Transverse colon (tissue), 4 donors: Measurements from ENCODE around the gene TENT4B. TPM values are rescaled to one million over a fixed set of nuclear protein-coding genes. Genes with fewer than 3 reads are reported as not detected.

Experiments
- DNase-seq: peaks from one replicate; pipeline ENCODE4 v3.0.0-alpha.2; 2019
- H3K27ac ChIP-seq, 4 donors: fragments of 200-600 bp; sonication (generic); 2 replicates each; pipeline ENCODE4 v1.5.1; 2016 to 2018; ENCODE audit warnings: inconsistent platforms in 4 of 4
- H3K27me3 ChIP-seq: fragments of 200-600 bp; sonication (generic); 2 replicates; pipeline ENCODE4 v1.5.1; 2017; ENCODE audit warnings: inconsistent platforms
- H3K36me3 ChIP-seq, 4 donors: fragments of 200-600 bp; sonication (generic); 2 replicates each; pipeline ENCODE4 v1.5.1; 2017 to 2019; ENCODE audit warnings: inconsistent platforms in 4 of 4
- H3K4me1 ChIP-seq, 4 donors: fragments of 200-600 bp; sonication (generic); 2 replicates each; pipeline ENCODE4 v1.5.1; 2017 to 2020; ENCODE audit warnings: inconsistent platforms in 4 of 4
- H3K4me3 ChIP-seq, 4 donors: fragments of 200-600 bp; sonication (generic); 1 replicate in 1 of 4; 2 replicates in 3 of 4; pipeline versions ENCODE4 v1.5.1 to v1.6.1; 2017 to 2019; ENCODE audit warnings: inconsistent platforms in 4 of 4
- H3K9me3 ChIP-seq, 2 donors: fragments of 200-600 bp; sonication (generic); 2 replicates each; pipeline ENCODE4 v1.5.1; 2017 to 2019; ENCODE audit warnings: inconsistent platforms in 2 of 2
- CTCF ChIP-seq, 5 experiments: fragments of 200-600 bp in 3 of 5; fragments of 450-650 bp in 2 of 5; sonication (generic) in 3 of 5; IDR thresholded peaks; 1 replicate in 2 of 5; 2 replicates in 3 of 5; pipeline ENCODE4 v1.5.1; 2016 to 2017; ENCODE audit warnings: antibody characterized with exemption in 5 of 5, inconsistent platforms in 3 of 5, mild to moderate bottlenecking in 2 of 5, moderate library complexity in 1 of 5
- EP300 ChIP-seq: sonication (generic); formaldehyde crosslinking; IDR thresholded peaks from one replicate; pipeline ENCODE4 v1.6.1; 2017; ENCODE audit warnings: antibody characterized with exemption, low read depth
- POLR2A ChIP-seq: fragments of 450-650 bp; IDR thresholded peaks from one replicate; pipeline ENCODE4 v1.6.1; 2016; ENCODE audit warnings: antibody characterized with exemption, mild to moderate bottlenecking, moderate library complexity
- POLR2AphosphoS5 ChIP-seq, 3 donors: sonication (generic); formaldehyde crosslinking; IDR thresholded peaks; one replicate each; pipeline ENCODE4 v1.6.1; 2016; ENCODE audit warnings: antibody characterized with exemption in 3 of 3
- WGBS, 2 donors: methylation state at CpG; one replicate each; pipeline ENCODE4 v1.1.5; 2018; ENCODE audit warnings: low coverage in 1 of 2; 5-methylcytosine and 5-hydroxymethylcytosine counted together
- in situ Hi-C, 4 donors: fragments of 200-750 bp; cut with MboI; loops; one replicate each; pipeline versions ENCODE4 v1.15.0 to v1.15.1; 2017; ENCODE audit warnings: low sequenced_read_pairs in 3 of 4, low pct_ligation_motif_present in 1 of 4, low pct_unique_long_range_greater_than_20kb in 1 of 4
- intact Hi-C: fragments of 100-400 bp; cut with DNase I; formaldehyde crosslinking; loops from one replicate; pipeline ENCODE4 v1.15.1; 2023; ENCODE audit warnings: low total_unique reads
- total RNA-seq, 4 donors: library from RNA; depleted of rRNA; stranded (reverse); fragments of >200 nt; gene quantifications; one replicate each; pipeline ENCODE4 v1.1.0, GENCODE V29; 2016

TENT4B gene
- total RNA-seq, 4 donors from 2014 or later: 8.2 to 18.0 (median 13.0) TPM

DNA sequence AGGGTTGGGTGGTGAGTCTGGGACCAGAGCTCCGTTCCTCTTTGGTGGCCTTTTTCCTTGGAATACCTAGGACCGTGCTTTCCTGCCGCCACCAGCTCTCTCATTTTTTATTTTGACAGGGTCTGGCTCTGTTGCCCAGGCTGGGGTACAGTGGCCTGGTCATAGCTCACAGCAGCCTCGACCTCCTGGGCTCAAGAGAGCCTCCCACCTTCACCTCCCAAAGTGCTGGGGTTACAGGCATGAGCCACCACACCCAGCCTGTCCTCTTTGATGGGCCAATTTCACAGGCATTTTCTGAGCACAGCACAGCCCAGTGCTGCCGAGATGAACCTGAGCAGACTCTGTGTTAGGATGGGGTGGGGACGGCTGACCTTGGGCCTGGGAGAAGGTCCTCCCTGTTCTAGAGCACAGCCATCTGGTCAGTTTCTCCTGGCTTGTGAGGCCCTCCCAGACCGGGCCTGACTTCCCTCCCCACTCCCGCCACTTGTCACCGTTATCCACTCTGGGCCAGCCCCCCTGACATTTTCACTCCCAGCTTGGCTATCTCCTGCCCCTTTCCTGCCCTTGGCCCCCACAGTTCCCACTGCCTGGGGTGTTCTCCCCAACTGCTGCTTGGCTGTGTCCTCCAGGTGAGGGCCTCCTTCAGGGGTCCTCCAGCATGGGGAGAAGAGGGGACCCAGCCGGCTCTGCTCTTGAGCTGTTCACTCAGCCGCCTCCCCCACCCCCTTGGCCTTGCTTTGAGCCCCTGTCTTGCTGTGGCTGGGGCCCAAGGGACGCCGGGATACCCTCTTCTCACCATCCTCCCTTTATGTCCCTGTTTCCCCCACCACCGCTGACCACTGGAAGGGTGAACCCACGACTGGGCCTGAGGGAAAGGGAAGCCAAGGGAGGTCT, 118.3 kb downstream of the TENT4B start:
- no peak overlapping the region for H3K4me3 ChIP-seq
- no peaks in the 10 kb centered on the region for H3K9me3 ChIP-seq
- H3K27me3 ChIP-seq: no peaks in the 10 kb centered on the region
- H3K27ac ChIP-seq: no peak overlapping the region
- peaks cover 9 to 38% (median 15%) of the 10 kb centered on the region in 4 donors for H3K4me1 ChIP-seq
- H3K36me3 ChIP-seq: no peaks in the 10 kb centered on the region
- DNase-seq: no peak
- WGBS, 2 donors: 83% methylated on average over 15 of the region's 15 CpGs; no CpG with 5 or more reads in 1 of the 2 donors
- intact Hi-C loops: no loop called here
- in situ Hi-C loops: no loop called here
- TF ChIP-seq EP300 (no peak), POLR2AphosphoS5 (IDR thresholded peaks at IDR 0.05) (no peak), POLR2A (no peak), CTCF (IDR thresholded peaks at IDR 0.05) (no peak)

DNA sequence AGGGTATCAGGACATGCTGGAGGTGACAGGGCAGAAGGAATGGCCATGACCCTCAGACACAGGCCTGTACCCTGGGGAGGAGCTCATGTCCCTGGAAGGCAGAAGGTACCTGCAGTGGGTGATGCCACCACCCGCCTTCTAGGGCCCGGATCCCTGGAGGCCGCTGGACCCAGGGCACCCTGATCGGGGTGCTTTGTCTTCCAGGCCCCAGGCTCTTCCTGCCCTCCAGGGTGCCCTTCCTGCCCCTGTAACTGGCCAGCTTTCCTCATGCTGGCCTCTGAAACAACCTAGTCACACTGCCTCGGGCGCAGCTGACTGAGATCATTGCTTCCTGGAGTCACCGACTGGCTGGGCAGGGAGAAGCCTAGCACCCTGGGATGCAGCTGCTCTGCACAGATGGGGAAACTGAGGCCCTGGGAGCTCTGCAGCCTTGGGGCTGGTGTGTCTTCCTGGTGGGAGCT, 119.0 kb downstream of the TENT4B start:
- peaks cover 1 to 31% (median 8%) of the 10 kb centered on the region in 4 donors for H3K4me1 ChIP-seq
- 87% methylated on average over 7 of the region's 7 CpGs; no CpG with 5 or more reads in 1 of the 2 donors for WGBS, 2 donors
- no peaks in the 10 kb centered on the region for H3K27me3 ChIP-seq
- in situ Hi-C loops (no loop called here), intact Hi-C loops (no loop called here)
- H3K36me3 ChIP-seq: no peaks in the 10 kb centered on the region
- no peak for TF ChIP-seq POLR2AphosphoS5 (IDR thresholded peaks at IDR 0.05)
- TF ChIP-seq CTCF (IDR thresholded peaks at IDR 0.05): no peak
- no peak for TF ChIP-seq EP300
- no peak for TF ChIP-seq POLR2A
- H3K9me3 ChIP-seq: no peaks in the 10 kb centered on the region
- H3K27ac ChIP-seq: no peak overlapping the region
- H3K4me3 ChIP-seq: no peak overlapping the region
- DNase-seq: no peak

GRCh38 chr16:50272687-50273381, 119.7 kb downstream of the TENT4B start:
- WGBS, 2 donors: 91% methylated on average over 5 of the region's 5 CpGs; no CpG with 5 or more reads in 1 of the 2 donors
- TF ChIP-seq POLR2AphosphoS5 (IDR thresholded peaks at IDR 0.05): no peak
- TF ChIP-seq EP300: no peak
- no peak for TF ChIP-seq POLR2A
- no peak for TF ChIP-seq CTCF (IDR thresholded peaks at IDR 0.05)
- in situ Hi-C loops: no loop called here

DNA sequence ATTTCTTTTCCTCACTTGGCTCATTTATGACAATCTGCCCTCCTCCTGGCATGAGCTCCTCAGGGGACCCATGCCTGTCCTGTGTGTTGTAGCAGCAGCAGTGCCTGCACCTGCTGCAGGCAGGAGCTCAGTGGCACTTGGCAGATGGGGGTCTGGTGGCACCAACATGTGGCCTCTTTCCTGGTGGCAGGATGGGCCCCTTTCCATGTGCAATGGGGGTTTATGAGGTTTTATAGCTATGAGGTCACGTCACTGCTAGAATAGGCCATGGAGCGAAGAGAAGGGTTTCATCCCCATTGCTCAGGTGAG, 120.2 kb downstream of the TENT4B start:
- Histone ChIP-seq H3K27ac (peak overlapping the region in 2 of 4 donors; percentile 61 to 77), H3K9me3 (no peaks in the 10 kb centered on the region), H3K4me3 (no peak overlapping the region), H3K27me3 (no peaks in the 10 kb centered on the region), H3K4me1 (peaks cover 0 to 19% (median 3%) of the 10 kb centered on the region in 4 donors), H3K36me3 (no peaks in the 10 kb centered on the region)
- TF ChIP-seq POLR2AphosphoS5 (IDR thresholded peaks at IDR 0.05) (no peak), CTCF (IDR thresholded peaks at IDR 0.05) (no peak), POLR2A (no peak), EP300 (no peak)
- in situ Hi-C loops (no loop called here), intact Hi-C loops (no loop called here)
- DNase-seq: no peak
- 91% methylated on average over 2 of the region's 2 CpGs; no CpG with 5 or more reads in 1 of the 2 donors for WGBS, 2 donors

More at GRCh38 chr16:50272687-50273381, 119.7 kb downstream of the TENT4B start:
- Histone ChIP-seq H3K27ac (no peak overlapping the region), H3K4me3 (no peak overlapping the region), H3K4me1 (peaks cover 0 to 24% (median 4%) of the 10 kb centered on the region in 4 donors), H3K9me3 (no peaks in the 10 kb centered on the region), H3K36me3 (no peaks in the 10 kb centered on the region), H3K27me3 (no peaks in the 10 kb centered on the region)
- intact Hi-C loops: no loop called here
- no peak for DNase-seq
